ENCODE data around the gene BMPR1B.

DNA sequence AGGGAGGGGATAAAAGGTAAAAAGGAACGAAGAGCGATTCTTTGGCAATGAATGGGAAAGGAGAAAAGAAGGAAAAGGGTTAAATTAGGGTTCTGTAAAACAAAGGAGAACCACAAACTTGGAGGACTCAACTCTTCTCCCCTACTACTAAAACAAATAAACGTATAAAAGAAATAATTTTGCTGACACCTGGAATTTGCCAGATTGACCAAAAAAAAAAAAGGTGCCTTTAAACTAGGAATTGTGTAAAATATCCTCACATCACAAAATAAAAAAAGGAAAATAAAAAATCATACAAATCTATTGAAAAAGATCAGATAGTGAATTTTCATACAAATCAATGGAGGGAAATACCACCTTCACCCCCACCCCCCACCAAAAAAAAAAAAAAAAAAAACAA is 129.3 kb downstream of the BMPR1B start:
- no peak for TF ChIP-seq CTCF (IDR thresholded peaks at IDR 0.05; ENCODE audit: insufficient read depth, low read length)
- no peak for TF ChIP-seq SPI1 (IDR thresholded peaks at IDR 0.05; ENCODE audit: borderline replicate concordance, low read depth)
- no peak for TF ChIP-seq POLR2AphosphoS5 (IDR thresholded peaks at IDR 0.05; ENCODE audit: low read depth)
- TF ChIP-seq, protein P1, sequence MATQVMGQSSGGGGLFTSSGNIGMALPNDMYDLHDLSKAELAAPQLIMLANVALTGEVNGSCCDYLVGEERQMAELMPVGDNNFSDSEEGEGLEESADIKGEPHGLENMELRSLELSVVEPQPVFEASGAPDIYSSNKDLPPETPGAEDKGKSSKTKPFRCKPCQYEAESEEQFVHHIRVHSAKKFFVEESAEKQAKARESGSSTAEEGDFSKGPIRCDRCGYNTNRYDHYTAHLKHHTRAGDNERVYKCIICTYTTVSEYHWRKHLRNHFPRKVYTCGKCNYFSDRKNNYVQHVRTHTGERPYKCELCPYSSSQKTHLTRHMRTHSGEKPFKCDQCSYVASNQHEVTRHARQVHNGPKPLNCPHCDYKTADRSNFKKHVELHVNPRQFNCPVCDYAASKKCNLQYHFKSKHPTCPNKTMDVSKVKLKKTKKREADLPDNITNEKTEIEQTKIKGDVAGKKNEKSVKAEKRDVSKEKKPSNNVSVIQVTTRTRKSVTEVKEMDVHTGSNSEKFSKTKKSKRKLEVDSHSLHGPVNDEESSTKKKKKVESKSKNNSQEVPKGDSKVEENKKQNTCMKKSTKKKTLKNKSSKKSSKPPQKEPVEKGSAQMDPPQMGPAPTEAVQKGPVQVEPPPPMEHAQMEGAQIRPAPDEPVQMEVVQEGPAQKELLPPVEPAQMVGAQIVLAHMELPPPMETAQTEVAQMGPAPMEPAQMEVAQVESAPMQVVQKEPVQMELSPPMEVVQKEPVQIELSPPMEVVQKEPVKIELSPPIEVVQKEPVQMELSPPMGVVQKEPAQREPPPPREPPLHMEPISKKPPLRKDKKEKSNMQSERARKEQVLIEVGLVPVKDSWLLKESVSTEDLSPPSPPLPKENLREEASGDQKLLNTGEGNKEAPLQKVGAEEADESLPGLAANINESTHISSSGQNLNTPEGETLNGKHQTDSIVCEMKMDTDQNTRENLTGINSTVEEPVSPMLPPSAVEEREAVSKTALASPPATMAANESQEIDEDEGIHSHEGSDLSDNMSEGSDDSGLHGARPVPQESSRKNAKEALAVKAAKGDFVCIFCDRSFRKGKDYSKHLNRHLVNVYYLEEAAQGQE (IDR thresholded peaks at IDR 0.05; ENCODE audit: insufficient replicate concordance, low read depth): no peak
- no peak for TF ChIP-seq GABPA (IDR thresholded peaks at IDR 0.05; ENCODE audit: low read depth)

All from HL-60 (cell line).